SK-N-SH (cell line): ENCODE results near the gene SNX9. TPM values are rescaled to one million over a fixed set of nuclear protein-coding genes. Genes with fewer than 3 reads are reported as not detected.

Experiments
- CTCF ChIA-PET: fragments of 300-600, 350-600 bp; formaldehyde crosslinking; extraction: SDS; loops from one replicate; lab custom pipeline; 2021; lab: Yijun Ruan, JAX
- POLR2A ChIA-PET: fragments of 350-600 bp; sonication (Branson Sonifier 250); formaldehyde crosslinking; extraction: SDS; loops from one replicate; lab custom pipeline; 2020; ENCODE audit warnings: antibody characterized with exemption, inconsistent platforms; lab: Yijun Ruan, JAX
- DNase-seq: peaks from one replicate; pipeline ENCODE4 v3.0.0; 2012
- H2AFZ ChIP-seq: fragments of 200-600 bp; sonication (generic); 2 replicates; pipeline ENCODE4 v1.8.1; 2016; ENCODE audit warnings: antibody characterized with exemption, mild to moderate bottlenecking, low read depth
- H3F3A ChIP-seq: fragments of 200-600 bp; sonication (generic); replicated peaks from 2 replicates; pipeline ENCODE3; 2016; ENCODE audit warnings: antibody characterized with exemption, mild to moderate bottlenecking; ENCODE audit not compliant: insufficient read depth
- H3K27ac ChIP-seq, 2 experiments: fragments of 200-500 bp in 1 of 2; fragments of 200-600 bp in 1 of 2; sonication (Bioruptor generic) in 1 of 2; sonication (generic), shearing (Covaris generic) in 1 of 2; 2 replicates each; pipeline versions ENCODE4 v1.5.1 to v1.6.1; 2014 to 2016; ENCODE audit warnings: low read depth in 2 of 2, inconsistent platforms in 1 of 2, low read length in 1 of 2, mild to moderate bottlenecking in 1 of 2, mixed read lengths in 1 of 2
- H3K27me3 ChIP-seq: fragments of 200-600 bp; sonication (generic), shearing (Covaris generic); 2 replicates; pipeline ENCODE4 v1.6.1; 2016; ENCODE audit warnings: mixed run types; ENCODE audit not compliant: insufficient read depth
- H3K36me3 ChIP-seq, 2 experiments: fragments of 200-500 bp in 1 of 2; fragments of 200-600 bp in 1 of 2; sonication (Bioruptor generic) in 1 of 2; sonication (generic) in 1 of 2; replicated peaks in 1 of 2; 2 replicates each; pipeline versions ENCODE3 to v1.5.1; 2014 to 2016; ENCODE audit warnings: low read length in 1 of 2, mild to moderate bottlenecking in 1 of 2; ENCODE audit not compliant: insufficient read depth in 2 of 2, control insufficient read depth in 1 of 2
- H3K4me1 ChIP-seq, 2 experiments: fragments of 200-500 bp in 1 of 2; fragments of 200-600 bp in 1 of 2; sonication (Bioruptor generic) in 1 of 2; sonication (generic), shearing (Covaris generic) in 1 of 2; 2 replicates each; pipeline versions ENCODE4 v1.5.1 to v1.6.1; 2014 to 2016; ENCODE audit warnings: low read depth in 1 of 2, low read length in 1 of 2, mixed run types in 1 of 2; ENCODE audit not compliant: insufficient read depth in 2 of 2, control insufficient read depth in 1 of 2
- H3K4me2 ChIP-seq: fragments of 200-600 bp; sonication (generic), shearing (Covaris generic); 2 replicates; pipeline ENCODE4 v1.6.1; 2017; ENCODE audit warnings: mixed run types
- H3K4me3 ChIP-seq, 2 experiments: fragments of 200-500 bp in 1 of 2; fragments of 200-600 bp in 1 of 2; sonication (Bioruptor generic) in 1 of 2; sonication (generic), shearing (Covaris generic) in 1 of 2; 2 replicates each; pipeline versions ENCODE4 v1.5.1 to v1.8.1; 2014 to 2016; ENCODE audit warnings: low read depth in 2 of 2, inconsistent platforms in 1 of 2, low read length in 1 of 2, mild to moderate bottlenecking in 1 of 2, mixed read lengths in 1 of 2, moderate library complexity in 1 of 2
- H3K79me2 ChIP-seq: fragments of 200-600 bp; sonication (generic); 2 replicates; pipeline ENCODE4 v1.8.1; 2017; ENCODE audit warnings: mild to moderate bottlenecking; ENCODE audit not compliant: insufficient read depth
- H3K9ac ChIP-seq: fragments of 200-600 bp; sonication (generic); 2 replicates; pipeline ENCODE4 v1.6.1; 2017; ENCODE audit warnings: mixed run types
- H3K9me2 ChIP-seq: fragments of 200-600 bp; sonication (generic); 2 replicates; pipeline ENCODE4 v1.6.1; 2017; ENCODE audit warnings: mixed run types
- H3K9me3 ChIP-seq: fragments of 200-600 bp; sonication (generic); 2 replicates; pipeline ENCODE4 v1.6.1; 2017; ENCODE audit warnings: mixed run types, mild to moderate bottlenecking, moderate library complexity
- H4K20me1 ChIP-seq: fragments of 200-600 bp; sonication (generic); 2 replicates; pipeline ENCODE4 v1.6.1; 2017; ENCODE audit warnings: mild to moderate bottlenecking, mixed run types; ENCODE audit not compliant: insufficient read depth
- FOXM1 ChIP-seq: IDR thresholded peaks from 2 replicates; pipeline ENCODE4 v1.4.0; 2012; ENCODE audit warnings: low read depth, mild to moderate bottlenecking
- GABPA ChIP-seq: IDR thresholded peaks from 2 replicates; pipeline ENCODE4 v1.4.0; 2012; ENCODE audit warnings: low read depth, mild to moderate bottlenecking
- MEF2A ChIP-seq: IDR thresholded peaks from 2 replicates; pipeline ENCODE4 v1.4.0; 2012; ENCODE audit warnings: low read depth, borderline replicate concordance
- MXI1 ChIP-seq: IDR thresholded peaks from 2 replicates; pipeline ENCODE4 v1.6.1; 2012; ENCODE audit warnings: mild to moderate bottlenecking, low read depth, low read length, improper control_type of control experiment
- NFIC ChIP-seq: IDR thresholded peaks from 2 replicates; pipeline ENCODE4 v1.4.0; 2012; ENCODE audit warnings: borderline replicate concordance
- POLR2AphosphoS5 ChIP-seq: IDR thresholded peaks from 2 replicates; pipeline ENCODE4 v1.6.1; 2012; ENCODE audit warnings: low read depth, low read length
- WGBS: methylation state at CpG from one replicate; pipeline ENCODE4 v1.1.6; 2017; ENCODE audit warnings: low lambda C conversion rate; 5-methylcytosine and 5-hydroxymethylcytosine counted together
- polyA plus RNA-seq, 3 experiments: library from polyadenylated mRNA; depleted of rRNA; stranded (reverse); fragments of >200 nt; gene quantifications; 2 replicates each; pipeline ENCODE4 v1.2.3, GENCODE V29; 2012
- small RNA-seq, 7 experiments: library from RNA; depleted of rRNA; stranded (forward); fragments of <200 nt; gene quantifications; one replicate each; pipeline ENCODE3, GENCODE V24; 2012

Gene SNX9
- polyA plus RNA-seq, 1 of the 3 experiments (the other 2 are of a cell fraction): 31.6 TPM

DNA sequence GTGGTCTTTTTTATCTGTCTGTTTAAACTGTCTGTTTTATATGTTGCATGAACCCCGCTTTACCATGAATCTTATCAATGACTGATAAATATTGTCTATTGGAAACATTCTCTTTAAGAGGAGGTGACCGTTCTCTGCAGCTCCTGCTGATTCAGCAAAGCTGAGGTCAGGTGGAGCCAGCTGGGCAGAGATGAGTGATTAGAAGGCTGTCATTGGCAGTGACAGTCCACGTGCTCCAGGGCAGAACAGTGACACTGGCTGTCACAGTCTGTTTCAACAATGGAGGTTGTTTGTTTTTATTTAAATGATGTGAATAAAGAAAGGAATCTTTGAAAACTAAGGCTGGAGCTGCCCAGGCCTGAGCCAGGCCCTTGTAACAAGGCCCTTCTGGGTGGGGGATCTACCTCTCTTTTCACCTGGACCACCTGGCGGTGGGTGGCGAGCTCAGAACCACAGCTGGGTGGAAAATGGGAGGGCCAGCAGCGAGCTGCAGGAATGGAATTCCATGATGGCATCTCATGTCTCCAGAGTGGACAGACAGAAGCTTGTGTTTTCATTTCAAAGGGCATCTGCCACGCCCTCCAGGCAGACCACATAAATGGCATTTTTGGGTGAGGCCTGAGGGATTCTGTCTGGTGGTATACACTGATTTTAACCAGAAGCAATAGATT, 171.2 kb downstream of the SNX9 start:
- WGBS: 94% methylated on average over 6 of the region's 7 CpGs
- no peak for DNase-seq
- peaks cover 0 to 13% of the 10 kb centered on the region in 2 experiments for H3K36me3 ChIP-seq
- H4K20me1 ChIP-seq: peaks cover 48% of the 10 kb centered on the region
- H3K9me3 ChIP-seq: no peaks in the 10 kb centered on the region
- H2AFZ ChIP-seq: no peak overlapping the region
- H3K79me2 ChIP-seq: peaks cover 100% of the 10 kb centered on the region
- no peaks in the 10 kb centered on the region for H3K27me3 ChIP-seq
- no peak overlapping the region for H3K9ac ChIP-seq
- CTCF ChIA-PET: interaction anchor here (0.8 to 2.7 kb wide), 4 partner anchors 9 to 78 kb away, joined by 3 to 8 read pairs (median 4); no protein-coding TSS in a partner anchor
- H3K4me2 ChIP-seq: no peak overlapping the region
- H3K9me2 ChIP-seq: no peaks in the 10 kb centered on the region
- no peak overlapping the region for H3K27ac ChIP-seq
- no peak for TF ChIP-seq NFIC
- TF ChIP-seq MEF2A: no peak
- no peak for TF ChIP-seq GABPA
- TF ChIP-seq POLR2AphosphoS5: no peak
- no peak for TF ChIP-seq FOXM1
- 0 out of 2 replicates have a peak, but pooled peaks have one; percentile 38 for TF ChIP-seq MXI1
- POLR2A ChIA-PET: no interaction called here
- no peak overlapping the region for H3K4me3 ChIP-seq
- H3K4me1 ChIP-seq: peaks cover 34 to 36% of the 10 kb centered on the region in 2 experiments; a peak in 3 of 4 replicates
- no peaks in the 10 kb centered on the region for H3F3A ChIP-seq

Small RNA genes lying within 50 kb of the gene (small RNA-seq; reads per million reads assigned to genes)
- gene HSPE1P26 (0 to 1.1 (median 0) reads per million in 7 experiments), gene RNU6-786P (0 to 5.7 (median 0) reads per million in 7 experiments)

Other genes with a start within 250 kb of the SNX9 start
- 35.3 and 40.0 TPM in 2 replicates for gene SYNJ2, start 158.6 kb downstream of the SNX9 start, polyA plus RNA-seq (2012; rRNA removed)